GM19193 (cell line): ENCODE measurements around the gene GRIN1.
A peak's percentile ranks its signal among the peaks of the same experiment; 100 is the strongest.

Source experiments
- POLR2A ChIP-seq: IDR thresholded peaks from 4 replicates; pipeline ENCODE4 v1.6.1; 2011; ENCODE audit not compliant: insufficient read depth, insufficient read length; ENCODE audit errors: extremely low read depth

GRIN1 gene

DNA sequence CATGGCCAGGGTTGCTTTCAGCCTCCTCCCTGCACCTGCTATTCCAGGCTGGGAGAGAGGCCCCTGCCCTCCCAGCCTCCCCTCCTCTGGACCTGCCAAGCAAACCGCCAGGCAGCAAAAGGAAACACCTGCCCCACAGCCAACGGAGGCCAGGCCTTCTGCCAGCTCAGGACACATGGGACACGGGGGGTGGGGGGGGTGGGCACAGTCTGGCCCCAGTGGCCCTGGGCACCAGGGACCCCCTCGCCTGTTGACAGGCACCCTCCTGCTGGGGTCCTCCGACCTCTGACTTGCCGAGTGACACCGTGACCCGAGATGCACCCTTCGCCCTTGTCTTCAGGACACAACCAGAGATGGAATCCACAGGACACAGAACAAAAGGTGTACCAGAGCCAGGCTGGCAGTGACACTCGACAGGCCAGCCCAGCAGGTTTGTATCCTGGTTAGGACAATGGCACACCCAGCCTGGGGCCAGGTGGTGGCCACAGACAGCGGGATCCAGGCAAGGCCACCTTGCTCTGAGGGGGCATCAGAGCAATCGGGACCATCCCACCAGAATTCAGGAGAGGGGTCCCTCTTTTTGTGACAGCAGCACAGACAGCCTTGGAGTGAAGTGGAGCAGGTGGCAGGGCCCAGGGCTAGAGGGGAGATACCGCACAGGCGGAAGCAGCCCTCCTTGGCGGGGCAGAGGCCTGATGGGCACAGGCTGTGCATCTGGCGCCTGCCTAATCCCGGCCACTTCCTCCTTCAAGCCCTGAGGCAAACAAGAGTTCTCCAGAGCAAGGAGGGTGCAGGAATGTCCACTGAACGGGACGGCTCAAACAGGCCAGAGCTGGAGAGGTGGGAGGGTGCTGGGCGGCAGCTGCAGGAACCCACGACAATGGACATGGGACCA, 34.2 kb downstream of the GRIN1 start:
- no peak for TF ChIP-seq POLR2A

GRCh38 chr9:137173796-137174664, 35.1 kb downstream of the GRIN1 start:
- TF ChIP-seq POLR2A, result no peak

DNA sequence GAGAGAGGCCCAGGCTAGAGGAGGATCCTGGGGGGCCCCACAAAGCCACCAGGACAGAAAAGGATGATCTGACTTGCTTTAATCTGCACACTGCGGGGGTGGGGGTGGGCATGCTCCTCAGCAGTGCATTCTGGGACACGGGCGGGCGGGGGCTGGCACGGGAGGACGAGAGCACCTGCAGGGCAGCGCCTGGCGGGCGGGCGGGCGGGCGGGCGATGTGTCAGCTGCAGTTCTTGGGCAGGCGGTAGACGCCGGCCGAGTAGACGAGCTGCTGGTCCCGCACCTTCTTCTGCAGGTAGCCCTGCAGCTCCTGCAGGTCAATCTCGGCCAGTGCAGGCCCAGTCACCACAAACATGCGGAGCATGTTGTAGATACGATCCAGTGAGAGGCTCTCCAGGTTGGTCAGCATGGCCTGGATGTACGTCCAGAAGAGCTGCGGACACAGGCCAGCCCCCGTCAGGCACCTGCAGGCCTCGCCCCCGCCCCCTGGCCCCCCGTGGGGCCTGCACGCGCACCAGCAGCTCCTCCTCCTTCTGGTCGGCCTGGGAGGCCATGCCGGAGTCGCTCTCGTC, 35.9 kb downstream of the GRIN1 start:
- TF ChIP-seq POLR2A, result no peak

DNA sequence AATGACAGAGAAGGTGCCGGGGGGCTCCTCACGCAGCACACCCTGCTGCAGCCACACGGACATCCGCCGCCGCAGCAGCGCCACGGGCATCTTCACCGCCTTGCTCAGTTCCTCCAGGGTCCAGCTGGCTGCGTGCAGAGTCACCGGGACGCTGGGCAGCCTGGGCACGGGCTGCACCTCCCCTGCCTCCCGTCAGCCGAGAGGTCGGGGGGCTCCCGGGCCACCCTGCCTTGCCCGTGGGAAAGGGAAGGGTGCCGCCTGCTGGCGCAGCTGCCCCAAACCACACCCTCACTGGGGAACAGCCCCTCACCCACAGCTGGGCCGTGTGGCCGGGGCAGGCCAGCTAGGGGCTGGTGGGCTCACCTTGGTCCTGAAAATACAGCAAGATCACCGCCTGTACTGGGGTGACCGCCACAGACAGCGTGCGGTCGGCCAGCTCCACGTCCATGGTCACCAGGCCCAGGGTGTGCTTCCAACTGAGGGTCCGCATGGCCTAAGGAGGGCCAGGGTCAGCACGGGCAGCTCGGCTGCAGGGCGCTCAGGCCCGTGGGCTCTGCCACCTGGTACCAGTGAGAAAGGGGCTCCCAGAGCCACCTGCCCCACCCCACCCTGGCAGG, 36.5 kb downstream of the GRIN1 start:
- no peak for TF ChIP-seq POLR2A

GRCh38 chr9:137176302-137177182, 37.6 kb downstream of the GRIN1 start:
- TF ChIP-seq POLR2A, result peak; percentile 31

DNA sequence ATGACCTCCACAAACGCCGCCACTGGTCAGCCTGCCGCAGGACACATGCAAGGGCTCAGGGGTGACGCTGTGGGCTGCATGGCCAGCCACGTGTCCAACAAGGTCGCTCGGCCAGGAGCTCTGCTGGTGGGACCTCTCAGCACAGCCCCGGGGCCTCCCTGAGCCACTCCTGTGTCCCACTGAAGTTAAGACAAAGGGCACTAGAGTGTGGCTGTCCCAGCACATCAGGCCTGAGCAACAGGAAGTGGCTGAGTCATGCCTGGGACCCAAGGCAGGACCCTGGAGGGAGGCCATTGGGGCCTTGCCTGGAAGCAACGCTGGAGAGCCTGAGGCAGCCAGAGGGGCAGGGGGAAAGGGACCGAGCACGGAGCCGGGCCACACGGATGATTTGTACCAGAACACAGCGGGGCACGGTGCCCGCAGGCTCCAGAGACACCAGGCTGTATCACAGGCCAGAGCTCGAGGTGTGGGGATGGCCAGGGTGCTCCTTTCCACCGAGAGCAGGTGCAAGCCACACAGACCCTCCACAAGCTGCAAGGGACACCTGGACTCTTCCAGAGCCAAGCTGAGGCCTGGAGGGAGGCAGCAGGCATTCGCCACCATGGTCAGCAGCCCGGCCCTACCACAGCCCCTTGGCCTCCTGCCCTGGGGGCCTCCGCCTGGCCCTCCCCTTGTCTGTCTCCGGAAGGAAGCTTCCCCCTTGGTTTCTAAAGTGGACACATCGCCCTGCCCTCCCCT, 39.4 kb downstream of the GRIN1 start:
- no peak for TF ChIP-seq POLR2A

GRCh38 chr9:137178939-137179630, 40.1 kb downstream of the GRIN1 start:
- TF ChIP-seq POLR2A, result no peak

DNA sequence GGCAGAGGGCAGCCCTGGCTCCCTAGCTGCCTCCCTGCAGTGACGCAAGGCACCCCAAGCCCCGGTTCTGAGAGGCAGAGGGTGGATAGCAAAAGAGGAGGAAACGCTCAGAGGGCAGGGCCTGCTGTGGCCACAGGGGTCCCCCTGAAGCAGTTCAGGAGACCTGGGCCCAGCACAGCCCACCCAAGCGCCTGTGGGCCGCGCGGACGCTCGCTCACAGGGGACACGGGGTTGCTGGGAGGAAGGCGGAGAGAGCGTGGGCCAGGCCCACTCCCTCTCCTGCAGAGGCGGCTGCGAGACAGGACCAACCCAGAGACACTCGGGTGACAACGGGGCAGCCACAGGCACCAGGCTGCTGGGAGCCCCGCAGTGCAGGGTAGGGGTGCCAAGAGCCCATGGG, 40.8 kb downstream of the GRIN1 start:
- no peak for TF ChIP-seq POLR2A

GRCh38 chr9:137180491-137180890, 41.5 kb downstream of the GRIN1 start:
- no peak for TF ChIP-seq POLR2A

GRCh38 chr9:137181680-137182079, 42.7 kb downstream of the GRIN1 start:
- no peak for TF ChIP-seq POLR2A

- no peak for TF ChIP-seq POLR2A
Observed at GRCh38 chr9:137182836-137183235, 43.9 kb downstream of the GRIN1 start.

DNA sequence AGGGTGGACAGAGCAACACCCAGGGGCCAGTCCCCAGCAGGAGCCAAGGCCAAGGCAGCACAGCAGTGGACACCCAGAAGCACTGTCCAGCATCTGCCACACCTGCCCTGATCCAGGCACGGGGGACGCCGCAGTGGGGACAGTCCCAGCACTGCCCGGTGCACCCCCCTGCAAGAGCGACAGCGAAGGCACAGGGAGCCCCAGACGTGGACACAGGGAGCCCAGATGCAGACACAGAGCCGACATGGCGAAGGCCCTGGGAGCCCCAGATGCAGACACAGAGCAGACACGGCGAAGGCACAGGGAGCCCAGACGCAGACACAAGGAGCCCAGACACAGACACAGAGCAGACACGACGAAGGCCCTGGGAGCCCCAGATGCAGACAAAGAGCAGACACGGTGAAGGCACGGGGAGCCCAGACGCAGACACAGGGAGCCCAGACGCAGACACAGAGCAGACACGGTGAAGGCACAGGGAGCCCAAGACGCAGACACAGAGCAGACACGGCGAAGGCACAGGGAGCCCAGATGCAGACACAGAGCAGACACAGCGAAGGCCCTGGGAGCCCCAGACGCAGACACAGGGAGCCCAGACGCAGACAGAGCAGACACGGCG, 45.1 kb downstream of the GRIN1 start:
- TF ChIP-seq POLR2A, result no peak
